Measurements from ENCODE around the gene TBC1D14. TPM values are rescaled to one million over a fixed set of nuclear protein-coding genes. Genes with fewer than 3 reads are reported as not detected.

The TBC1D14 gene
- total RNA-seq, 1 donor from 2014 or later: 33.1 TPM

- ATAC-seq (ENCODE audit: poor library complexity) (no peak), DNase-seq (no peak)
- intact Hi-C loops (cut with DNase I): no loop called here
Observed at GRCh38 chr4:7037425-7037824, 127.8 kb downstream of the TBC1D14 start.

DNA sequence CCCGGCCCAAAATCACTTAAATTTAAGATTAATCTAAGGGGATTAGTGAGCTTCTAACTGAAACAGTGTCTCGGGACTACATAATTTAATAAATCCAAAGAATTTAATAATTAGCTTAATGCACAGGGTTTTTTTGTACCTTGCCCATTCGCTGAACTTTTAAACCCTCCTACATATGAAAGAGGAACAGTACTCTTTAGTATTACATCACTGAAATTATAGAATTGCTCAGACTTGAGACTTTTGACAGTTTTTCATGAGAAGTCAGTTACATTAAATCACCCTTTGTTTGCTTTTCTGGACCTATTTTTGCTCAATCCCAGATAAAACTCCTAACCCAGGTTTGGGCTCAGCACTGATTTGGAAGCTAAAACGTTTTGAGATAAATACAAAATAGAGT is 131.1 kb downstream of the TBC1D14 start:
- intact Hi-C loops (cut with DNase I): loop anchor here (2.0 to 10.0 kb wide), 2 partner anchors 48 to 326 kb away; partner anchors contain the start of gene BLOC1S4
- DNase-seq (no peak), ATAC-seq (ENCODE audit: poor library complexity) (no peak)

GRCh38 chr4:7041246-7041645 is 131.6 kb downstream of the TBC1D14 start:
- no peak for ATAC-seq (ENCODE audit: poor library complexity)
- DNase-seq: no peak
- intact Hi-C loops (cut with DNase I): loop anchor here (2.0 to 10.0 kb wide), 2 partner anchors 48 to 326 kb away; partner anchors contain the start of gene BLOC1S4

- DNase-seq (no peak), ATAC-seq (ENCODE audit: poor library complexity) (no peak)
- intact Hi-C loops (cut with DNase I): loop anchor here (2.0 to 10.0 kb wide), 2 partner anchors 49 to 327 kb away; partner anchors contain the start of gene BLOC1S4
Observed at GRCh38 chr4:7041801-7042502, 132.3 kb downstream of the TBC1D14 start.

GRCh38 chr4:7042503-7043283 is 133.1 kb downstream of the TBC1D14 start:
- DNase-seq: peak; percentile 98
- intact Hi-C loops (cut with DNase I): loop anchor here (10.0 kb wide), 1 partner anchor 328 kb away; the partner anchor contains the start of gene BLOC1S4
- peak; percentile 95 for ATAC-seq (ENCODE audit: poor library complexity)

DNA sequence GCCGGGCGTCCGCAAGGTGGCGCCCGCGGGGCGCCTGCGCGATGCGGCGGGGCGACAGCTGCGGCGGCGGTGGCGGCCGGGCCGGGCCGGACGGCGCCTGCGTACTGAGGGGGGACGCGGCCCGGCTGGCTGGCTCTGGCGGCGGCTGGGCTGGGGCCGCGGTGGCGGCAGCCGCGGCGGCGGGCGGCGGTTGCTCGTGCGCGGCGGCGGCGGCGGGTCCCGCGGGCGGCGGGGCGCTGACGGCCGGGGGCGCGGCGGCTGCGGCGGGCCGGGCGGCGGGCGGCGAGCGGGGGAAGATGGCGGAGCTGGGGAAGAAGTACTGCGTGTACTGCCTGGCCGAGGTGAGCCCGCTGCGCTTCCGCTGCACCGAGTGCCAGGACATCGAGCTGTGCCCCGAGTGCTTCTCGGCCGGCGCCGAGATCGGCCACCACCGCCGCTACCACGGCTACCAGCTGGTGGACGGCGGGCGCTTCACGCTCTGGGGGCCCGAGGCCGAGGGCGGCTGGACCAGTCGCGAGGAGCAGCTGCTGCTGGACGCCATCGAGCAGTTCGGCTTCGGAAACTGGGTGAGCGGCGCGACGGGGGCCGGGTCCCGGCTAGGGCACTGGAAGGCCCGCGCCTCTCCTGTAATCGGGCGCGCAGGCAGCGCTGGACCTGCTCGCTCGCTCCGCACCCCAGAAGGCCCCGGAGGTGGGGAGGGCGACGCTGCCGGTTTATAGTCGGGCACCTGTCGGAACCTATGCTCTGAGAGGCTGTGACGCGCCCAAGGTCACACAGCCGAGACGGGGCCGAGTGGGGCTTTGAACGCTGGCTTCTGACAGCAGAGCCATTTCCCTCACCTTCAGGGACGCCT is 133.9 kb downstream of the TBC1D14 start, which contains the start of gene TADA2B:
TADA2B (plus strand) TSS at position 89 of the 853 bp plus-strand sequence; CDS start at position 297, 208 bp downstream.
- intact Hi-C loops (cut with DNase I): loop anchor here (10.0 kb wide), 1 partner anchor 329 kb away; the partner anchor contains the start of gene BLOC1S4
- ATAC-seq (ENCODE audit: poor library complexity) (peak; percentile 13), DNase-seq (peak; percentile 74)

DNA sequence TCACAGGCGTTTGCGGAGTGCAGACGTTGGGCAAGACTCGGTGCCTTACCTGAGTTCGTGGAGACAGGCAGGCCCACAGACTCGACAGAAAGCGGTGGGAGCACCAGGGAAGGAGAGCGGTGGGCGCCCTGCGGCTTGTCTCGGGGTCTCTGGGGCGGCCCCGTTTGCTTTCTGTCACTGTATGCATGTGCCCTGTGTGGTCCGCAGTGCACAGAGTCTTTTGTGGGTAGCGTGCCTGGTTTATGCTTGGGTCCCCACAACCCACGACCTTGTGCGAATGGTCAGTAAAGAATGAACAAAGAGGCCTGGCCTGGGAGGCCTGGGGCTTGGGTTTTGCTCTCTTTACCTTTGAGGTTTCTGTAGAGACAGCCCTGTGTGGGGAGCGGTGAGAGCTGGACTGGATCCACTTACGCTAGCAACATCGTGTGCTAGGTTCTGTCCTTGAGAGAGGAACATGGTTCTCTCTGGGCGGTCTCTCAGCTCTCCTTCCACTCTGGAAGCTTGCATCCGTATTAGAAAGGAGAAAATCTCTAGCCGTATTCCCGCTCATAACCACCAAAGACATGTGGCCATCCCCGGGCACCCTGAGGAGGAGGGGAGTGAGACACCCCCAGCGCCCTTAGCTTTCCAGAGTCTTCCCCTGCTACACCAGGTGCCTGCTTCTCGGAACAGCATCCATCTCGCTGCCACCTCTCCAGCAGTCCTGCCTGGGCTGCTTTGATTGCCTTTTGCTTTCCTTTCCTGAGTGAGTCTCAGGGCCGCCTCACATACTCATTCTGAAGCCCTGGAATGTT is 134.7 kb downstream of the TBC1D14 start:
- ATAC-seq (ENCODE audit: poor library complexity): peak; percentile 21
- intact Hi-C loops (cut with DNase I): loop anchor here (10.0 kb wide), 1 partner anchor 330 kb away; the partner anchor contains the start of gene BLOC1S4
- DNase-seq: no peak

- DNase-seq (no peak), ATAC-seq (ENCODE audit: poor library complexity) (no peak)
- intact Hi-C loops (cut with DNase I): loop anchor here (10.0 kb wide), 1 partner anchor 331 kb away; the partner anchor contains the start of gene BLOC1S4
Observed at GRCh38 chr4:7045553-7045952, 135.9 kb downstream of the TBC1D14 start.

DNA sequence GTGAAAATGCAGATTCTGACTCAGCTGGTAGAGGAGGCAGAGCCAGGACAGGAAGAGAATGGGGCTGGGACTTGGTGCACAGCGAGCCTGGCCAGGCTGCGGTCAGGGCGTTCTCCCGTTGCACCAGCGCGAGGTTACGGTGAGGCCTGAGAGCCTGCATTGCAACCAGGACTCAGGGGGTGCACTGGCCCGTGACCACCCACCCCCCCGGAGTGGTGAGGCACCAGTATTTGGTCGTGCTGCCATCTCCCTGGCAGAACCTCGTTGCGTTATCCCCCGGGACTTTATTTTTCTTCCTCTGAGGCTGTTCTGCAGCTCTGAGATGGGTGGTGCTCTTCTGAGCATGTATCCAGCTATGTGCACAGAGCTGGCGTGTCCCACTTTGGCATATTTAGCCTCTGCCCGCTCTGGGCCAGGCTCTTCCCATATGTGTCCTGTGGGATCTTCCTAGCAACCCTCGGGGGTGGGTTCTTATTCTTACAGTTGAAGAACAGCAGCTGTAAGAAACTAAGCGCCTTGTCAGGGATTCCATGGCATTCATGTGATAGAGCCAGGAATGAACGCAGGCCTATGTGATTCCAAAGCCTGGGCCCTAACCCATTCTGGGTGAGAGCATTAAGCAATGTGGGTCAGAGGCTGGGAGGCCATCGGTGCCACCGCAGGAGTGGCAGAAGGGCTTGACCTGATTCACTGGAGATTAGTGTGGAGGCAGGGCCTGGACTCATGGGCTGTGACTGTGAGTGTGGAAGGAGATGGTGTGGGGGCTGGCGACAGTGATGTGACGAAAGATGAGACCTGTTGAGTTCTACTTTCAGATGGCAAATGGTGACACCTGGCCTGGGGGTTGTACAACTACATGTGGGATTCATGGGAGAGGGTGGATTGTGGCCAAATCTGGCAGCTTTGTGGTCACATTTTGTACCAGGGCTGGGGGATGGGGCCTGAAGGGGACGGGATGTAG is 136.6 kb downstream of the TBC1D14 start:
- intact Hi-C loops (cut with DNase I): loop anchor here (10.0 kb wide), 1 partner anchor 331 kb away; the partner anchor contains the start of gene BLOC1S4
- ATAC-seq (ENCODE audit: poor library complexity) (no peak), DNase-seq (no peak)

DNA sequence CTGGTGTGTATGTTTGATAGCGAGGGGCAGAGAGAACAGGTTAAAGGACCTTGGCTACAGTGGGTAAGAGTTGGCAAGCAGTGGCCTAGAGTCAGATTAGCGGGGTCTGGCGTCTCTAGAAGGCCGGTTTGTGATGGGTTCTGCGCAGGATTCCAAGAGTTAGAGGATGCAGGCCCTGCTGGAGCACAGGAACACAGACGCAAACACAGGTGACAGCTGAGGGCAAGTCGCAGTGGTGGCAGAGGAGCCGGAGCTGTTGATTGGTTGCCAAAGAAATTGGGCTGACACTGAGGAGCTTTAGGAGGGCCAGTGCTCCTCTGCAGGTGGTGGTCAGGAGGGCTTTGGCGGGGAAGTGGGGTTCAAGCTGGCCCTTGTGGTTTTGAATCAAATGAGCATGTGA is 137.3 kb downstream of the TBC1D14 start:
- ATAC-seq (ENCODE audit: poor library complexity) (no peak), DNase-seq (no peak)
- intact Hi-C loops (cut with DNase I): loop anchor here (10.0 kb wide), 1 partner anchor 332 kb away; the partner anchor contains the start of gene BLOC1S4

DNA sequence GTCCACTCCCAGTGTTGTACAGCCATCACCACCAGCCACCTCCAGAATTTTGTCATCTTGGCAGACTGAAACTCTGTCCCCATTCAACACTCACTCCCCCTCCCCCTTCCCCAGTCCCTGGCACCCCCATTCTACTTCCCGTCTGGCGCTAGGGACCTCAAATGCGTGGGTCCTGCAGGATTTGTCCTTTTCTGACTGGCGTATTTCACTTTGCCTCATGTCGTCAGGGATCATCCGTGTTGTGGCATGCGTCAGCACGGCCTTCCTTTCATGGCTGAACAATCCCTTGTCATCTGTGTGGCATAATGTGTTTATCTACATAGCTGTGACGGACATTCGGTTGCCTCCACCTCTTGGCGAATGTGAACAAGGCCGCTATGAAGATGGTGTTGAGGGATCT is 139.0 kb downstream of the TBC1D14 start:
- DNase-seq (no peak), ATAC-seq (ENCODE audit: poor library complexity) (no peak)
- intact Hi-C loops (cut with DNase I): loop anchor here (10.0 kb wide), 1 partner anchor 334 kb away; the partner anchor contains the start of gene BLOC1S4

DNA sequence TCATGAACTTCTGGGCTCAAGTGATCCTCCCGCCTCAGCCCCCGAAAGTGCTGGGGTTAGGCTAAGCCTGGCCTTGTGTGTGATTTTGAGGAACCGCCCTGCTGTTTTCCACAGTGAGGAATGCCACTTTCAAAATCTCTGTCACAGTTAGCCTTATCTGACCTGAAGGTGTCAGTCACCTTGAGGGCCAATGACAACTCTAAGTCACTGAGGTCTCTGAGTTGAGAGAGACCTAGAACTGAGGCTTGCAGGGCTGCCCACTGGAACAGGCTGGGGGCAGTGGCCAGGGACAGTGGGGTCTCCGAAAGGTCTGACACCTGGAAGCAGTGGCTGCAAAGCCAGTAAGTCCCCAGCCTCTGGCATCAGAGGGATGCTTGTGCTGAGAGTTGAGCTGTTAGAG is 139.7 kb downstream of the TBC1D14 start:
- ATAC-seq (ENCODE audit: poor library complexity) (no peak), DNase-seq (no peak)
- intact Hi-C loops (cut with DNase I): loop anchor here (10.0 kb wide), 1 partner anchor 334 kb away; the partner anchor contains the start of gene BLOC1S4

DNA sequence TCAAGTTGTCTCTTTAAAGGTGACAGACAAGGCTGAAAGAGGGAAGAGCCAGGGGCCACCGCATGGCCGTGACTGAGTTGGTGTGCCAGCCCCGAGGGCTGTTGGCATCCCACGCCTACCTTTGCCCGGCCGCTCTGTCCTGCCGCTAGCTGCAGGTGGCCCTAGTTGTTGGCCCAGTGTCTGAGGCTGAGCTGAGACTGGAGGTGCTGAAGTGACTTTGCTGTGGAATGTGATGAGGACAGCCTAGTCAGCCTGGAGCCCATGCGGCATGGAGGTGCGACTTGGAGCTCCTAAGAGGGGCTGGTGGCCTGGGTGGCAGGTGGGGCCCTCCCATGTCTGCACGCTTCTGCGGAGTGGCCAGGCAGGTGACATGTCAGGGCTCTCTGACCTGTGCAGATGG is 140.1 kb downstream of the TBC1D14 start:
- intact Hi-C loops (cut with DNase I): loop anchor here (10.0 kb wide), 1 partner anchor 335 kb away; the partner anchor contains the start of gene BLOC1S4
- ATAC-seq (ENCODE audit: poor library complexity) (peak; percentile 26), DNase-seq (no peak)

GRCh38 chr4:7050481-7051143 is 141.0 kb downstream of the TBC1D14 start:
- ATAC-seq (ENCODE audit: poor library complexity): peak; percentile 26
- intact Hi-C loops (cut with DNase I): no loop called here
- no peak for DNase-seq

- intact Hi-C loops (cut with DNase I): no loop called here
- DNase-seq (no peak), ATAC-seq (ENCODE audit: poor library complexity) (no peak)
Observed at GRCh38 chr4:7051144-7051495, 141.5 kb downstream of the TBC1D14 start.

GRCh38 chr4:7051905-7052304 is 142.3 kb downstream of the TBC1D14 start:
- intact Hi-C loops (cut with DNase I): no loop called here
- no peak for ATAC-seq (ENCODE audit: poor library complexity)
- DNase-seq: no peak
